ENCODE data around the gene IL4I1.

DNA sequence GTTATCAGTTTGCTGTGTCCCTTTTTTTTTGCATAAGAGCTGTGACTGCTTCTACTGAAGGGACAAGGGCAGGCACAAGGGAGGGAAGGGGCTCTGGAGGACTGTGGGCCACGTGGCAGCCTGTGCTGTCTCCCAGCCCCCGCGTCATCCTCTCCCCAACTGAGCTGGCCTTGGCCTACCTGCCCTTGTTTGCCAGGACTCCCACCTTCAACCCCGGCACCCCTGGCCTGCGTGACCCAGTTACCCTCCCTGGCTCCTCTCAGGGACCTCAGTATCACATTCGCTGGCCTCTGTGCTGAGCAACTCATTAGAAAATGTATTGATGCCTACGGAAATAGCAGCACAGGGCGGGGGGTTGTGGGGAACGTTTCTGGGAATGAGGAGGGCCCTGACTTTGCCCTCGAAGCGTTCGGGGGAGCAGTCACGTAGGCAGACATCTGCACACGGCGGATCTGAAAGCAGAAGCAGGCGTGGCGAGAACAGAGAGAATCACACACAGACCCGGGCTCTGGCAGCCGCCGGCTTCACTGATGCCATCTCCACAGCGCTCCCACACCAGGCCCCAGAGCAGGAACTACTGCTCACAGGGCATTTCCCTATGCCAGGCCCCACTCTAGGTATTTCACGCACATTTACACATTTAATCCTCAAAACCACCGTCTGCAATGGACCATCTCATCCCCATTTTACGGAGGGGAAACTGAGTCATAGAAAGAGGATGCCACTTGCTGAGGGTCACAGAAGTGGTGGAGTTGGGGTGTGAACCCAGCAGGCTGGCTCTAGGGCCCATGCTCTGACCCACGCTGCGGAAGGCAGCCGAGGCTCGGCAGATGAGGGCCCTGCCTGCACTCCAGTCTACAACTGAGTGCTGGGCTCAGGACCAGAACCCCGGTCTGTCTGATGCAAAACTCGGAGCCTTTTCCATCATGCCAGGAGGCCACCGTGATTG is 26.6 kb upstream of the IL4I1 start:
- TF ChIP-seq, protein P1, sequence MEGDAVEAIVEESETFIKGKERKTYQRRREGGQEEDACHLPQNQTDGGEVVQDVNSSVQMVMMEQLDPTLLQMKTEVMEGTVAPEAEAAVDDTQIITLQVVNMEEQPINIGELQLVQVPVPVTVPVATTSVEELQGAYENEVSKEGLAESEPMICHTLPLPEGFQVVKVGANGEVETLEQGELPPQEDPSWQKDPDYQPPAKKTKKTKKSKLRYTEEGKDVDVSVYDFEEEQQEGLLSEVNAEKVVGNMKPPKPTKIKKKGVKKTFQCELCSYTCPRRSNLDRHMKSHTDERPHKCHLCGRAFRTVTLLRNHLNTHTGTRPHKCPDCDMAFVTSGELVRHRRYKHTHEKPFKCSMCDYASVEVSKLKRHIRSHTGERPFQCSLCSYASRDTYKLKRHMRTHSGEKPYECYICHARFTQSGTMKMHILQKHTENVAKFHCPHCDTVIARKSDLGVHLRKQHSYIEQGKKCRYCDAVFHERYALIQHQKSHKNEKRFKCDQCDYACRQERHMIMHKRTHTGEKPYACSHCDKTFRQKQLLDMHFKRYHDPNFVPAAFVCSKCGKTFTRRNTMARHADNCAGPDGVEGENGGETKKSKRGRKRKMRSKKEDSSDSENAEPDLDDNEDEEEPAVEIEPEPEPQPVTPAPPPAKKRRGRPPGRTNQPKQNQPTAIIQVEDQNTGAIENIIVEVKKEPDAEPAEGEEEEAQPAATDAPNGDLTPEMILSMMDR (conservative IDR thresholded peaks at IDR 0.05; ENCODE audit: low read length), result no peak
- TF ChIP-seq EZH2phosphoT487 (IDR thresholded peaks at IDR 0.05; ENCODE audit: borderline replicate concordance), result no peak
